NCI-H510A (cell line): ENCODE data around the gene PPP1R27.

Source experiments
- DNase-seq: peaks from one replicate; lab custom pipeline; 2025; lab: John Stamatoyannopoulos, UW

The PPP1R27 gene

DNA sequence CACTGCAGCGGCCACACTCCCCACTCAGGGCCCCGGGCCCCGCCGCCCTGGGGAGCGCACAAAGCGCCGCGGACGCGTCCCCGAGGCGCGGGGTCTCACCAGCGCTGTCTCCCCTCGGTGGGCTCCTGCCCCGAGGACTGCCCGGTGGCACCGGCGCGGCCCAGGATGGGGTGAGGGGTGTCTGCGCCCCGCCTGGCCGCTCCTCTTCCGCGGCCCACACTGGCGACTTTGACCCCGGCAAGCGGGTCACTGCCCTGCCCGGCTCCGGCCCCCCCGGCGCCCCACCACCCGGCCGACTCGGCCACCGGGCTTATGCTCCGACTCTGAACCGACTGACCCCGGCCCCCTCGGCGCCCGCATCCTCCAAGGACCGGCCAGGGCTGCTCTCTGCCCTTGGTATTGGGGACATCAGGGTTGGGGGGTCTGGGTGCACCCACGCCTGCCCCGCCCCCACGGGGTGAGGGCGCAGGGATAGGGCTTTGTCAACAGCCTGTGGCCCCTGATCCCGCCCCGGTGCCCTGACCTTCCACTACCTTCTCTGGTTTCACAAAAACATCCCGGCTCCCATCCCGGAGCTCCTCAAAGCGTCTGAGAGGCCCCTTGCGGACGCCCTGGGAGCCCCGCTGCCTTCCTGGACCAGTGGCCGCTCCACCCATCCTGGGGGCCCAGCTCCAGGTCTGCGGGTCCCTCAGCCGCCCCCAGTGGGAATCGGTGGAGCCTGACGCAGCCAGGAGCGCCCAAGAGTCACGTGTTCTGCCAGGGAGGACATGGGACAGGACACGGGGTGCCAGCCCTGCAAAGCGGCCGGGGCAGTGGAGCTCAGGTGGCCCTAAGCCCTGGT is 30.1 kb downstream of the PPP1R27 start:
- no peak for DNase-seq

GRCh38 chr17:81803728-81804558 is 30.9 kb downstream of the PPP1R27 start, which contains the start of gene GCGR:
GCGR (plus strand) TSS chr17:81804150; CDS start chr17:81809019, 4,869 bp downstream.
- DNase-seq = no peak

DNA sequence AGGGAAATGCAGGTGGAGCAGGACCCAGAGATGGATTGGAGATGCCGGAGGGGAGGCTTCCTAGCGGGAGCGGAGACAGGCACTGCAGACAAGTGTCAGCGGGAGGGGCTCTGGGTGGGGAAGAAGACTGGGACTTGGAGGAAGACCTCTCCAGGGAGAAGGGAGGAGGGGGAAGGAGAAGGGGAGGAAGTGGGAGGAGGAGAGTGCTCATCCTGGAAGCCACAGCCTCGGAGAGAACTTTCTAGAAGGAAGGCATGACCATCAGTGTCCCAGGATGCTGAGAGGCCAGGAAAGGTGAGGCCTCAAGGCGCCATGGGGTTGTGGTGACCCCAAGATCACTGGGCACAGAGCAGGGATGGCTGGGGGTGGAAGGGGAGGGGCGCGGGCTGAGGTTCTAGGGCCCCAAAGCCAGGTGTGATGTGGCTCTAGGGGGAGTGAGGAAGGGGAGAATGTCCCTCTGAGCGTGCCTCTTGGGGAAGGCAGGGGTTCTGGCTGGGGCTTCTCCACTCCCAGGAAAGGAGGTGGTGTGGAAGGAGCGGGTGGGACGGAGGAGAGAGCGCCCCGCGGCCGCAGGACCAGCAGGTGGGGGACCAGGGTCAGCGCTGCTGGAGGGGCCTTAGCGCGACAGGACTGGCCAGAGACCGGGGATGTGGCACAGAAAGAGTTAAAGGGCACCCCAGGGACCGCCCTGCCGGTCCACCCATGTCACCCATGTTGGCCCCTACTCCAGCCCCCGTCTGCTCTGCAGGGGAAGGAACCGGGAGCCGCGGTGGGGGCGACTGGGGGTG is 31.8 kb downstream of the PPP1R27 start:
- DNase-seq = no peak

GRCh38 chr17:81802048-81802758 is 32.6 kb downstream of the PPP1R27 start:
- no peak for DNase-seq

GRCh38 chr17:81801327-81801726 is 33.5 kb downstream of the PPP1R27 start:
- DNase-seq = no peak

- DNase-seq = no peak
Observed at GRCh38 chr17:81794509-81794908, 40.3 kb downstream of the PPP1R27 start.

DNA sequence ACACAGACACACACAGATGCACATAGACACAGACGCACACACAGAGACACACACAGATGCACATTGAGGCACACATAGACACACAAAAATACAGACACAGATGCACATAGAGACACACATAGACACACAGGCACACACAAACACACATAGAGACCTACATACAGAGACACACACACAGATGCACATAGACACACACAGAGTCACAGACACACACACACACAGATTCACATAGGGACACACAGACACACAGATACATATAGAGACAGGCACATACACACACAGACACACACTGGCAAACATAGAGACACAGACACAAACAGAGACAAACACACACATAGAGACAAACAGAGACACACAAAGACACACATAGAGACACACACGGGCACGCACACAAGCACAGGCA is 40.8 kb downstream of the PPP1R27 start:
- no peak for DNase-seq

GRCh38 chr17:81792675-81793615 is 41.9 kb downstream of the PPP1R27 start:
- DNase-seq = no peak
